ENCODE measurements around the gene CREG1. TPM values are rescaled to one million over a fixed set of nuclear protein-coding genes. Genes with fewer than 3 reads are reported as not detected.

The CREG1 gene
- total and polyA plus RNA-seq, 2 experiments from 2014 or later = 21.2 to 42.7 TPM

GRCh38 chr1:167515461-167515860 is 38.1 kb downstream of the CREG1 start:
- Histone ChIP-seq H3K4me2 (no peak overlapping the region), H3K27ac (ENCODE audit: low read depth) (no peak overlapping the region), H3K36me3 (ENCODE audit: insufficient read depth) (no peaks in the 10 kb centered on the region), H3K9me2 (ENCODE audit: insufficient read depth) (no peaks in the 10 kb centered on the region), H3K4me3 (no peak overlapping the region), H3K27me3 (ENCODE audit: insufficient read depth) (no peaks in the 10 kb centered on the region), H3F3A (replicated peaks; ENCODE audit: low read depth) (no peaks in the 10 kb centered on the region), H3K4me1 (ENCODE audit: insufficient read depth) (no peaks in the 10 kb centered on the region), H2AFZ (0 out of 2 replicates have a peak overlapping the region, but pooled peaks have one; percentile 72), H3K79me2 (replicated peaks; ENCODE audit: insufficient read depth) (no peaks in the 10 kb centered on the region), H4K20me1 (replicated peaks; ENCODE audit: insufficient read depth) (no peaks in the 10 kb centered on the region)
- H3K4me1 Mint-ChIP-seq = peaks cover 12% of the 10 kb centered on the region
- H3K27me3 Mint-ChIP-seq (ENCODE audit: insufficient read depth, low read depth, poor library complexity) = peaks cover 2% of the 10 kb centered on the region
- no peak overlapping the region for H3K27ac Mint-ChIP-seq
- ATAC-seq = no peak
- H3K4me3 Mint-ChIP-seq = no peak overlapping the region
- H3K9me3 Mint-ChIP-seq = no peaks in the 10 kb centered on the region
- H3K36me3 Mint-ChIP-seq (ENCODE audit: low read depth) = no peaks in the 10 kb centered on the region
- no peak for DNase-seq (ENCODE audit: low spot score)
- no peak for TF ChIP-seq POLR2AphosphoS5 (IDR thresholded peaks at IDR 0.05; ENCODE audit: low read depth)
- TF ChIP-seq ZNF331 (CRISPR knock-in tag; IDR thresholded peaks at IDR 0.05; ENCODE audit: low read depth) = no peak
- TF ChIP-seq NANOG (IDR thresholded peaks at IDR 0.05; ENCODE audit: borderline replicate concordance) = no peak
- TF ChIP-seq CREB1 (CRISPR knock-in tag; IDR thresholded peaks at IDR 0.05; ENCODE audit: low read depth) = no peak
- TF ChIP-seq STAT1 (IDR thresholded peaks at IDR 0.05; ENCODE audit: unreplicated experiment) = no peak
- no peak for TF ChIP-seq EZH2phosphoT487 (IDR thresholded peaks at IDR 0.05; ENCODE audit: unreplicated experiment)
- no peak for TF ChIP-seq CTCF (conservative IDR thresholded peaks at IDR 0.05; ENCODE audit: low read depth in 2 of 2)
- TF ChIP-seq JUNB (IDR thresholded peaks at IDR 0.05; ENCODE audit: unreplicated experiment) = no peak
- no peak for TF ChIP-seq REST (IDR thresholded peaks at IDR 0.05; ENCODE audit: unreplicated experiment)
- no peak for TF ChIP-seq ETS1 (IDR thresholded peaks at IDR 0.05)
- no peak for TF ChIP-seq ZNF114 (CRISPR knock-in tag; IDR thresholded peaks at IDR 0.05)
- no peak for TF ChIP-seq ZNF462 (CRISPR knock-in tag; IDR thresholded peaks at IDR 0.05)
- no peak for TF ChIP-seq EZH2 (IDR thresholded peaks at IDR 0.05; ENCODE audit: low read depth, unreplicated experiment)

Measured in GM23338 (cell line).